Measurements from ENCODE around the gene MED29.

DNA sequence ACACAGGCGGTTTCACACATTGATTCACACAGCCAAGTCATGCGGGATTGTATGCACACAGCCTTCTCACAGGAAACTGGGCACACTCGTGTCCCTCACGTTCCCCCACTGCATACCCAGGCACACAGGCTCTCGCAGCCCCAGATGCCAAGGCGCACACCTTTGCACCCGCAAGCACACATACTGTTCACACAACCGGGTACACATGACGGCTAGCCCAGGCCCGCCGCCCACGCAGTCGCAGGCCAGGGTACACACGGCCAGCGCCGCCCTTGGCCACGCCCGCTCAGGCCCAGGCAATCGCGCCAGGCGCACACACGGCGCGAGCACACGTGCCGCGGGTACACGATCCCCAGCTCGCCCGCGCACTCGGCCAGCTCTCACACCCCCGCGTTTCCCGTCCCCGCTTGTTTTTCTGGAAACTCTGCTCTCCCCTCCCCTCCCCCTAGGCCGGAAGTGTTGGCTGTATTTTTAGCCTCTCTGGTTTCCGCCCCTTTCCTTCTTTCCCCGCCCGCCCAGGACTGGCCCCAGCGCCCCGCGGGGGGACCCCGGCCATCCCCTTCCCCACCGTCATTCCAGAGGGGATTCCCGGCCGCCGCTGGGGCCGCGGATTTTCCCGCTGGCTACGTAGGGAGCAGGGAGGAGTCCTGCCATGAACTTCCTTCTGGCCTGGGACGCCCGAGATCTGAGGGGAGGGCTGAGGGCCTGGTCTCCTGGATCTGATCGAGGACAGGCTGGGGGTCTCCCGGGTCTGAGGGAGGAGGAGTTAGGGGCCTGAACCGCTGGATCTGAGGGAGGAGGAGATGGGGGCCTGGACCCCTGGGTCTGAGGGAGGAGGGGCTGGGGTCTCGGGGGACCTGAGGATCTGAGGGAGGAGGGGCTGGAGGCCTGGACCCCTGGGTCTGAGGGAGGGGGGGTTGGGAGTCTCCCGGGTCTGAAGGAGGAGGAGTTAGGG, 11.4 kb downstream of the MED29 start:
- TF ChIP-seq NFIC (IDR thresholded peaks at IDR 0.05; ENCODE audit: low read length), result no peak
- no peak for TF ChIP-seq ZNF614 (CRISPR knock-in tag; IDR thresholded peaks at IDR 0.05; ENCODE audit: borderline replicate concordance)
- no peak for TF ChIP-seq TCF7L2 (IDR thresholded peaks at IDR 0.05; ENCODE audit: low read depth, low read length)
- no peak for TF ChIP-seq SP1 (IDR thresholded peaks at IDR 0.05)
- no peak for TF ChIP-seq SP1 (CRISPR knock-in tag; IDR thresholded peaks at IDR 0.05)
- no peak for TF ChIP-seq ZNF558 (CRISPR knock-in tag; IDR thresholded peaks at IDR 0.05; ENCODE audit: borderline replicate concordance)
- TF ChIP-seq, protein P1, sequence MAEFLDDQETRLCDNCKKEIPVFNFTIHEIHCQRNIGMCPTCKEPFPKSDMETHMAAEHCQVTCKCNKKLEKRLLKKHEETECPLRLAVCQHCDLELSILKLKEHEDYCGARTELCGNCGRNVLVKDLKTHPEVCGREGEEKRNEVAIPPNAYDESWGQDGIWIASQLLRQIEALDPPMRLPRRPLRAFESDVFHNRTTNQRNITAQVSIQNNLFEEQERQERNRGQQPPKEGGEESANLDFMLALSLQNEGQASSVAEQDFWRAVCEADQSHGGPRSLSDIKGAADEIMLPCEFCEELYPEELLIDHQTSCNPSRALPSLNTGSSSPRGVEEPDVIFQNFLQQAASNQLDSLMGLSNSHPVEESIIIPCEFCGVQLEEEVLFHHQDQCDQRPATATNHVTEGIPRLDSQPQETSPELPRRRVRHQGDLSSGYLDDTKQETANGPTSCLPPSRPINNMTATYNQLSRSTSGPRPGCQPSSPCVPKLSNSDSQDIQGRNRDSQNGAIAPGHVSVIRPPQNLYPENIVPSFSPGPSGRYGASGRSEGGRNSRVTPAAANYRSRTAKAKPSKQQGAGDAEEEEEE (CRISPR knock-in tag; IDR thresholded peaks at IDR 0.05; ENCODE audit: borderline replicate concordance), result no peak
- TF ChIP-seq ZC3H13 (CRISPR knock-in tag; IDR thresholded peaks at IDR 0.05), result no peak
- TF ChIP-seq, protein P2, sequence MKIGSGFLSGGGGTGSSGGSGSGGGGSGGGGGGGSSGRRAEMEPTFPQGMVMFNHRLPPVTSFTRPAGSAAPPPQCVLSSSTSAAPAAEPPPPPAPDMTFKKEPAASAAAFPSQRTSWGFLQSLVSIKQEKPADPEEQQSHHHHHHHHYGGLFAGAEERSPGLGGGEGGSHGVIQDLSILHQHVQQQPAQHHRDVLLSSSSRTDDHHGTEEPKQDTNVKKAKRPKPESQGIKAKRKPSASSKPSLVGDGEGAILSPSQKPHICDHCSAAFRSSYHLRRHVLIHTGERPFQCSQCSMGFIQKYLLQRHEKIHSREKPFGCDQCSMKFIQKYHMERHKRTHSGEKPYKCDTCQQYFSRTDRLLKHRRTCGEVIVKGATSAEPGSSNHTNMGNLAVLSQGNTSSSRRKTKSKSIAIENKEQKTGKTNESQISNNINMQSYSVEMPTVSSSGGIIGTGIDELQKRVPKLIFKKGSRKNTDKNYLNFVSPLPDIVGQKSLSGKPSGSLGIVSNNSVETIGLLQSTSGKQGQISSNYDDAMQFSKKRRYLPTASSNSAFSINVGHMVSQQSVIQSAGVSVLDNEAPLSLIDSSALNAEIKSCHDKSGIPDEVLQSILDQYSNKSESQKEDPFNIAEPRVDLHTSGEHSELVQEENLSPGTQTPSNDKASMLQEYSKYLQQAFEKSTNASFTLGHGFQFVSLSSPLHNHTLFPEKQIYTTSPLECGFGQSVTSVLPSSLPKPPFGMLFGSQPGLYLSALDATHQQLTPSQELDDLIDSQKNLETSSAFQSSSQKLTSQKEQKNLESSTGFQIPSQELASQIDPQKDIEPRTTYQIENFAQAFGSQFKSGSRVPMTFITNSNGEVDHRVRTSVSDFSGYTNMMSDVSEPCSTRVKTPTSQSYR (CRISPR knock-in tag; IDR thresholded peaks at IDR 0.05; ENCODE audit: borderline replicate concordance), result no peak
- TF ChIP-seq, protein P3, sequence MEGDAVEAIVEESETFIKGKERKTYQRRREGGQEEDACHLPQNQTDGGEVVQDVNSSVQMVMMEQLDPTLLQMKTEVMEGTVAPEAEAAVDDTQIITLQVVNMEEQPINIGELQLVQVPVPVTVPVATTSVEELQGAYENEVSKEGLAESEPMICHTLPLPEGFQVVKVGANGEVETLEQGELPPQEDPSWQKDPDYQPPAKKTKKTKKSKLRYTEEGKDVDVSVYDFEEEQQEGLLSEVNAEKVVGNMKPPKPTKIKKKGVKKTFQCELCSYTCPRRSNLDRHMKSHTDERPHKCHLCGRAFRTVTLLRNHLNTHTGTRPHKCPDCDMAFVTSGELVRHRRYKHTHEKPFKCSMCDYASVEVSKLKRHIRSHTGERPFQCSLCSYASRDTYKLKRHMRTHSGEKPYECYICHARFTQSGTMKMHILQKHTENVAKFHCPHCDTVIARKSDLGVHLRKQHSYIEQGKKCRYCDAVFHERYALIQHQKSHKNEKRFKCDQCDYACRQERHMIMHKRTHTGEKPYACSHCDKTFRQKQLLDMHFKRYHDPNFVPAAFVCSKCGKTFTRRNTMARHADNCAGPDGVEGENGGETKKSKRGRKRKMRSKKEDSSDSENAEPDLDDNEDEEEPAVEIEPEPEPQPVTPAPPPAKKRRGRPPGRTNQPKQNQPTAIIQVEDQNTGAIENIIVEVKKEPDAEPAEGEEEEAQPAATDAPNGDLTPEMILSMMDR (CRISPR knock-in tag; IDR thresholded peaks at IDR 0.05), result no peak
- no peak for TF ChIP-seq SNAI1 (CRISPR knock-in tag; IDR thresholded peaks at IDR 0.05; ENCODE audit: borderline replicate concordance)

Data from HepG2 (cell line).